H1 (cell line): ENCODE data around the gene B3GLCT. TPM values are rescaled to one million over a fixed set of nuclear protein-coding genes. Genes with fewer than 3 reads are reported as not detected.

Experiments used
- ATF3 ChIP-seq: IDR thresholded peaks from 2 replicates; pipeline ENCODE4 v1.6.1; 2011; ENCODE audit warnings: low read depth, mild to moderate bottlenecking, low read length; ENCODE audit not compliant: insufficient read depth
- BCL11A ChIP-seq, 2 experiments: IDR thresholded peaks; one replicate each; pipeline ENCODE4 v1.6.1; 2011; ENCODE audit warnings: low read depth in 2 of 2, low read length in 2 of 2, mild to moderate bottlenecking in 2 of 2
- CBX5 ChIP-seq: fragments of 300-800, 300-1000 bp; sonication (generic); IDR thresholded peaks from 2 replicates; pipeline ENCODE4 v1.7.1; 2016; ENCODE audit warnings: antibody characterized with exemption, low read length, low read depth
- CREB1 ChIP-seq: IDR thresholded peaks from 2 replicates; pipeline ENCODE4 v1.6.1; 2012; ENCODE audit warnings: inconsistent platforms
- CTBP2 ChIP-seq: IDR thresholded peaks from 2 replicates; pipeline ENCODE4 v1.7.0; 2011; ENCODE audit warnings: borderline replicate concordance, mild to moderate bottlenecking, moderate library complexity, mixed read lengths, low read length; ENCODE audit not compliant: insufficient read depth, insufficient read length
- EZH2 ChIP-seq: fragments of 200-600 bp; sonication (generic); IDR thresholded peaks from 2 replicates; pipeline ENCODE4 v1.7.1; 2012; ENCODE audit warnings: low read depth, mild to moderate bottlenecking, moderate library complexity, low read length, inconsistent platforms; ENCODE audit not compliant: severe bottlenecking
- FOSL1 ChIP-seq: IDR thresholded peaks from 2 replicates; pipeline ENCODE4 v1.6.1; 2011; ENCODE audit warnings: mild to moderate bottlenecking, low read depth, low read length, moderate library complexity; ENCODE audit not compliant: insufficient read depth
- GABPA ChIP-seq: IDR thresholded peaks from 2 replicates; pipeline ENCODE4 v1.6.1; 2011; ENCODE audit warnings: mild to moderate bottlenecking, low read length, moderate library complexity, borderline replicate concordance; ENCODE audit not compliant: insufficient read depth
- HDAC2 ChIP-seq, 2 experiments: fragments of 300-600 bp in 1 of 2; sonication (generic) in 1 of 2; IDR thresholded peaks; 2 replicates each; pipeline ENCODE4 v1.6.1; 2011 to 2012; ENCODE audit warnings: low read depth in 2 of 2, low read length in 2 of 2, mild to moderate bottlenecking in 2 of 2, moderate library complexity in 2 of 2, borderline replicate concordance in 1 of 2, inconsistent platforms in 1 of 2
- JUN ChIP-seq: IDR thresholded peaks from 2 replicates; pipeline ENCODE4 v1.6.1; 2011; ENCODE audit warnings: low read depth, mild to moderate bottlenecking, improper control_type of control experiment, low read length
- MAX ChIP-seq: IDR thresholded peaks from 2 replicates; pipeline ENCODE4 v1.6.1; 2012; ENCODE audit warnings: inconsistent platforms
- POLR2A ChIP-seq, 2 experiments: IDR thresholded peaks; 1 replicate in 1 of 2; 2 replicates in 1 of 2; pipeline ENCODE4 v1.6.1; 2011; ENCODE audit warnings: low read depth in 2 of 2, low read length in 2 of 2, mild to moderate bottlenecking in 2 of 2; ENCODE audit errors: control extremely low read depth in 1 of 2
- POLR2AphosphoS5 ChIP-seq: IDR thresholded peaks from 2 replicates; pipeline ENCODE4 v1.6.1; 2011; ENCODE audit warnings: low read depth, low read length
- RAD21 ChIP-seq, 2 experiments: IDR thresholded peaks in 1 of 2; conservative IDR thresholded peaks in 1 of 2; 2 replicates each; pipeline ENCODE4 v1.6.1; 2011; ENCODE audit warnings: low read depth in 2 of 2, low read length in 2 of 2, improper control_type of control experiment in 1 of 2, inconsistent platforms in 1 of 2, mild to moderate bottlenecking in 1 of 2, moderate library complexity in 1 of 2
- RFX5 ChIP-seq: IDR thresholded peaks from 2 replicates; pipeline ENCODE4 v1.6.1; 2011; ENCODE audit warnings: low read depth, low read length, improper control_type of control experiment, borderline replicate concordance
- SUZ12 ChIP-seq: fragments of 200-600 bp; sonication (generic); IDR thresholded peaks from 2 replicates; pipeline ENCODE4 v1.6.1; 2012; ENCODE audit warnings: mild to moderate bottlenecking, inconsistent platforms, low read length, moderate library complexity, mixed read lengths
- TAF1 ChIP-seq: IDR thresholded peaks from 2 replicates; pipeline ENCODE4 v1.6.1; 2011; ENCODE audit warnings: mild to moderate bottlenecking, low read depth, low read length
- TBP ChIP-seq: IDR thresholded peaks from 2 replicates; pipeline ENCODE4 v1.6.1; 2011; ENCODE audit warnings: low read depth, low read length, improper control_type of control experiment
- TCF12 ChIP-seq: IDR thresholded peaks from 2 replicates; pipeline ENCODE4 v1.6.1; 2011; ENCODE audit warnings: low read depth, mild to moderate bottlenecking, low read length
- TEAD4 ChIP-seq: IDR thresholded peaks from 2 replicates; pipeline ENCODE4 v1.6.1; 2012; ENCODE audit warnings: low read depth, low read length, inconsistent platforms, mixed read lengths
- polyA plus RNA-seq, 7 experiments: library from polyadenylated mRNA; depleted of rRNA in 3 of 7; stranded (reverse) in 5 of 7; unstranded in 2 of 7; fragments of >200 nt in 5 of 7; fragments of 200-250 nt in 2 of 7; gene quantifications; 1 replicate in 5 of 7; 2 replicates in 1 of 7; 4 replicates in 1 of 7; pipeline versions ENCODE4 v1.2.1 to v1.2.3, GENCODE V29; 2011 to 2013; ENCODE audit warnings: missing spikeins in 2 of 7, mixed read lengths in 2 of 7
- total RNA-seq: library from RNA; stranded (reverse); fragmentation: NEBNext Ultra II Directional; extraction: Animal tissue kit (Norgen Biotek cat#: 25700); gene quantifications from 2 replicates; pipeline ENCODE4 v1.2.1, GENCODE V29; 2021

B3GLCT gene
- total and polyA plus RNA-seq, 2 of the 8 experiments (the other 6 are each of a cell fraction or from before 2014, with no cell fraction given): 1.5 to 4.1 TPM

GRCh38 chr13:31199849-31200636, at the start of gene B3GLCT (continued):
- TF ChIP-seq GABPA (no peak; the same call in 1 of the 2 replicates), CBX5 (no peak), JUN (no peak), TBP (peak; percentile 73; the same call in 1 of the 2 replicates), ATF3 (no peak), BCL11A (IDR thresholded peaks at IDR 0.05; ENCODE audit: low read depth in 2 of 2, low read length in 2 of 2) (no peak), TAF1 (peak; percentile 75; the same call in 1 of the 2 replicates), TCF12 (no peak), RAD21 (IDR thresholded peaks at IDR 0.05 in 1 of 2, conservative IDR thresholded peaks at IDR 0.05 in 1 of 2; ENCODE audit: low read depth in 2 of 2, low read length in 2 of 2) (peak; percentile 37 to 69), FOSL1 (no peak), RFX5 (no peak), CREB1 (no peak), POLR2AphosphoS5 (0 out of 2 replicates have a peak, but pooled peaks have one; percentile 57), EZH2 (no peak), POLR2A (IDR thresholded peaks at IDR 0.05; ENCODE audit: control extremely low read depth in 1 of 2, low read depth in 2 of 2, low read length in 2 of 2) (peak in 1 of 2 experiments; percentile 76; a peak in 2 of 3 replicates), MAX (no peak), CTBP2 (no peak), HDAC2 (IDR thresholded peaks at IDR 0.05; ENCODE audit: borderline replicate concordance in 1 of 2, low read depth in 2 of 2, low read length in 2 of 2) (no peak; a peak in 1 of 4 replicates), TEAD4 (no peak), SUZ12 (no peak)
